Gastrocnemius medialis (tissue), 4 donors: ENCODE data around the gene NFRKB. TPM values are rescaled to one million over a fixed set of nuclear protein-coding genes. Genes with fewer than 3 reads are reported as not detected.

Experiments used
- ATAC-seq, 2 donors: fragments of 150-250 bp; one replicate each; pipeline ENCODE4 v1.9.1; 2016
- DNase-seq, 2 donors: peaks; one replicate each; pipeline ENCODE4 v3.0.0-alpha.2; 2019
- H3K27ac ChIP-seq, 4 donors: fragments of 200-600 bp; sonication (generic); 1 replicate in 1 of 4; 2 replicates in 3 of 4; pipeline ENCODE4 v1.5.1; 2016 to 2018; ENCODE audit warnings: mild to moderate bottlenecking in 2 of 4, moderate library complexity in 1 of 4
- H3K27me3 ChIP-seq, 3 donors: fragments of 200-600 bp; sonication (generic) in 2 of 3; 1 replicate in 1 of 3; 2 replicates in 2 of 3; pipeline versions ENCODE4 v1.5.1 to v1.6.0; 2016 to 2019; ENCODE audit warnings: mild to moderate bottlenecking in 1 of 3, moderate library complexity in 1 of 3
- H3K36me3 ChIP-seq, 2 donors: fragments of 200-600 bp; sonication (generic) in 1 of 2; one replicate each; pipeline ENCODE4 v1.5.1; 2017 to 2018
- H3K4me1 ChIP-seq, 2 donors: fragments of 200-600 bp; sonication (generic) in 1 of 2; one replicate each; pipeline ENCODE4 v1.5.1; 2016 to 2017; ENCODE audit warnings: mild to moderate bottlenecking in 2 of 2
- H3K4me3 ChIP-seq, 4 donors: fragments of 200-600 bp; sonication (generic) in 3 of 4; 1 replicate in 1 of 4; 2 replicates in 3 of 4; pipeline ENCODE4 v1.5.1; 2016 to 2019; ENCODE audit warnings: mild to moderate bottlenecking in 2 of 4
- H3K9me3 ChIP-seq, 3 donors: fragments of 200-600 bp; sonication (generic) in 2 of 3; 1 replicate in 1 of 3; 2 replicates in 2 of 3; pipeline ENCODE4 v1.5.1; 2016 to 2019
- POLR2A ChIP-seq, 2 donors: fragments of 450-650 bp; IDR thresholded peaks; one replicate each; pipeline ENCODE4 v1.6.1; 2017; ENCODE audit warnings: antibody characterized with exemption in 2 of 2, mild to moderate bottlenecking in 2 of 2, moderate library complexity in 2 of 2
- in situ Hi-C, 4 donors: fragments of 200-750 bp; cut with MboI; loops; one replicate each; pipeline versions ENCODE4 v1.15.0 to v1.8.0; 2017; ENCODE audit warnings: low sequenced_read_pairs in 4 of 4
- intact Hi-C: fragments of 100-400 bp; cut with DNase I; formaldehyde crosslinking; loops from one replicate; pipeline ENCODE4 v1.15.1; 2023; ENCODE audit warnings: low total_unique reads
- total RNA-seq, 4 donors: library from RNA; depleted of rRNA; stranded (reverse); fragments of >200 nt; gene quantifications; one replicate each; pipeline versions ENCODE4 v1.1.0 to v1.2.3, GENCODE V29; 2016
- TF ChIP-seq, protein P1 (sequence below), 5 experiments: fragments of 450-650 bp in 3 of 5; fragments of 200-600 bp in 2 of 5; sonication (generic) in 2 of 5; IDR thresholded peaks in 4 of 5; conservative IDR thresholded peaks in 1 of 5; 1 replicate in 4 of 5; 2 replicates in 1 of 5; pipeline ENCODE4 v1.5.1; 2016 to 2019; ENCODE audit warnings: antibody characterized with exemption in 5 of 5, mild to moderate bottlenecking in 3 of 5, moderate library complexity in 3 of 5

Gene NFRKB
- total RNA-seq, 4 donors from 2014 or later = 22.5 to 34.3 (median 23.4) TPM

DNA sequence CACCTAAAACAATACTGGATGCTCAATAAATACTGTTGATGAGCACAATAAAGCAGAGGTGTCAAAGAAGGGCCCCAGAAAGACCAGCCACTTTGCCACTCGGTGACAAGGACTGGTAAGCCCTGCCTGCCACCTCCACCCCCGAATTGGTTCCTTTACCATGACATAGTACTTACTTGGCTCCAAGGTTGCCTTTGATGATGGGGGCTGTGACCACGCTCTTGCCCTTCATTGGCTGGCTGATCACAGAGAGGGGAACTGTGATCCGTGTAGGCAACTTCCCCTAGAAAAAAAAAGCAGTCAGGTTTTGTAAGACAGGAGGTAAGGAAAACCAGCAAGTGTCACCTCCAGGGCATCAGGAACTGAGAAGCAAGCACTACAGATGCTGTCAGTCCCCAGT, 29.7 kb downstream of the NFRKB start:
- Histone ChIP-seq H3K27me3 (no peaks in the 10 kb centered on the region), H3K9me3 (no peaks in the 10 kb centered on the region), H3K4me3 (no peak overlapping the region), H3K4me1 (no peaks in the 10 kb centered on the region), H3K36me3 (peaks cover 0 to 81% of the 10 kb centered on the region in 2 donors), H3K27ac (no peak overlapping the region)
- DNase-seq (no peak), ATAC-seq (no peak)
- intact Hi-C loops (no loop called here), in situ Hi-C loops (no loop called here)
- no peak for TF ChIP-seq POLR2A (IDR thresholded peaks at IDR 0.05)
- TF ChIP-seq, protein P1, sequence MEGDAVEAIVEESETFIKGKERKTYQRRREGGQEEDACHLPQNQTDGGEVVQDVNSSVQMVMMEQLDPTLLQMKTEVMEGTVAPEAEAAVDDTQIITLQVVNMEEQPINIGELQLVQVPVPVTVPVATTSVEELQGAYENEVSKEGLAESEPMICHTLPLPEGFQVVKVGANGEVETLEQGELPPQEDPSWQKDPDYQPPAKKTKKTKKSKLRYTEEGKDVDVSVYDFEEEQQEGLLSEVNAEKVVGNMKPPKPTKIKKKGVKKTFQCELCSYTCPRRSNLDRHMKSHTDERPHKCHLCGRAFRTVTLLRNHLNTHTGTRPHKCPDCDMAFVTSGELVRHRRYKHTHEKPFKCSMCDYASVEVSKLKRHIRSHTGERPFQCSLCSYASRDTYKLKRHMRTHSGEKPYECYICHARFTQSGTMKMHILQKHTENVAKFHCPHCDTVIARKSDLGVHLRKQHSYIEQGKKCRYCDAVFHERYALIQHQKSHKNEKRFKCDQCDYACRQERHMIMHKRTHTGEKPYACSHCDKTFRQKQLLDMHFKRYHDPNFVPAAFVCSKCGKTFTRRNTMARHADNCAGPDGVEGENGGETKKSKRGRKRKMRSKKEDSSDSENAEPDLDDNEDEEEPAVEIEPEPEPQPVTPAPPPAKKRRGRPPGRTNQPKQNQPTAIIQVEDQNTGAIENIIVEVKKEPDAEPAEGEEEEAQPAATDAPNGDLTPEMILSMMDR (IDR thresholded peaks at IDR 0.05 in 4 of 5, conservative IDR thresholded peaks at IDR 0.05 in 1 of 5) = no peak

DNA sequence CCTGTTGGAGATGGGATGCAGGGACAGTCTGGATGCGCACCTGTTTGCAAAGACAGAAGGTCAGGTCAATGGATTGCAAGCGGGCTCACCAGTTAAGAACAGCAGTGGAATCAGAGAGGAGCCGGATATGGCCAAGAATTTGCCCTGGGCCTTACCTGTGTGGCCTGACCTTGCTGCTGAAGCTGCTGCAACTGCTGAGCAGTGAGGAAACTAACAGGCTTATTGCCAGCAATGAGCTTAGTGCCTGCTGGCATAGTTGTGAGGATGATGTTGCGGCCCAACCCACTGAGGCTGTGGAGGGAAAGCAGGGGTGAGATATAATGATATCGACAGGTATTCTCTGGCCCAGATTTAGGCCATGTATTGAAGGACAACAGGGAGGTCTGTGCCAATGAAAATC, 30.6 kb downstream of the NFRKB start:
- Histone ChIP-seq H3K36me3 (peaks cover 0 to 81% of the 10 kb centered on the region in 2 donors), H3K27ac (no peak overlapping the region), H3K4me3 (no peak overlapping the region), H3K4me1 (no peaks in the 10 kb centered on the region), H3K9me3 (no peaks in the 10 kb centered on the region), H3K27me3 (no peaks in the 10 kb centered on the region)
- no peak for TF ChIP-seq POLR2A (IDR thresholded peaks at IDR 0.05)
- TF ChIP-seq, protein P1 (IDR thresholded peaks at IDR 0.05 in 4 of 5, conservative IDR thresholded peaks at IDR 0.05 in 1 of 5) = no peak
- in situ Hi-C loops (no loop called here), intact Hi-C loops (no loop called here)
- no peak for DNase-seq
- ATAC-seq = no peak

DNA sequence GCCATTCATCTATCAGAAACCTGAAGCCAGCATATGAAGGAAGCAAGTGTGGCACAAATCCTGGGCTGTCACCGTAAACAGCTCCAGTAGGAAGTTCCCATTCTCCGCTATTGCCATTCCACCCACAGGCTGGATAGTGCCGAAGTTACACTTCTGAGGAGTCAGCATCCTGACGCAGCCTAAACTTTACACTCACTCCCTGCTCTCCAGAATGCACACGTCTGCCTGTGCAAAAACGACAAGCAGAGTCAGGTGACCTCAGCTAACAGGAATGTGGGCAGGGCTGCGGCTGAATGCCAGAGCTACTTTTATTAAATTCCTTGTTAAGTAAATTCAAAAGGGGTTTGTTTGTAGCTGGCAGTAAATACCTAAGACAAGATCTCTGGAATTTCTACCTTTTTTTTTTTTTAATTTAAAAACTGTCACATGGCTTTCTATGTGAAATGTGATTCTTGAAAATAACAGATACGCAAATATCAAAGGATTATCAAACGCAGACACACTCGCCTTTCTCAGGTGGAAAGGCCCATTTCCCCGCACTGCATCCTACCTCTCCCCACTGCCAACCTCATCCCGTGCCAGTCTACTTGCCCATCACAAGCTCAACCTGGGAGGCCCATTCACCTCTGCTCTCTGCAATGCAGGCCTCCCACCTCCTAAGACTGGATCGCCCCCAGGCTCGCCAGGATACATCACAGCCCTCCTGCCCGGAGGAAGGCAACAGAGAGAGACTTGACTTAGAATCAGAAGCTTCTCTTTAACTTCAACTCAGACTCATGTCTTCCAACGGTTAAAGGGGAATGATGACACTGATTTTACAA, 33.5 kb downstream of the NFRKB start:
- no peak overlapping the region for H3K27ac ChIP-seq
- no peak overlapping the region for H3K4me3 ChIP-seq
- in situ Hi-C loops (no loop called here), intact Hi-C loops (no loop called here)
- no peaks in the 10 kb centered on the region for H3K4me1 ChIP-seq
- DNase-seq = no peak
- H3K36me3 ChIP-seq = peaks cover 0 to 72% of the 10 kb centered on the region in 2 donors
- peak in 1 of 2 donors; percentile 65 for ATAC-seq
- no peaks in the 10 kb centered on the region for H3K9me3 ChIP-seq
- H3K27me3 ChIP-seq = no peaks in the 10 kb centered on the region
- no peak for TF ChIP-seq POLR2A (IDR thresholded peaks at IDR 0.05)
- TF ChIP-seq, protein P1 (IDR thresholded peaks at IDR 0.05 in 4 of 5, conservative IDR thresholded peaks at IDR 0.05 in 1 of 5) = no peak

GRCh38 chr11:129856036-129856435, 39.3 kb downstream of the NFRKB start:
- H3K36me3 ChIP-seq = peaks cover 0 to 29% of the 10 kb centered on the region in 2 donors
- H3K4me1 ChIP-seq = no peaks in the 10 kb centered on the region
- no peaks in the 10 kb centered on the region for H3K9me3 ChIP-seq
- no peaks in the 10 kb centered on the region for H3K27me3 ChIP-seq
- H3K27ac ChIP-seq = no peak overlapping the region
- no peak for DNase-seq
- intact Hi-C loops = no loop called here
- in situ Hi-C loops = no loop called here
- H3K4me3 ChIP-seq = no peak overlapping the region
- TF ChIP-seq, protein P1 (IDR thresholded peaks at IDR 0.05 in 4 of 5, conservative IDR thresholded peaks at IDR 0.05 in 1 of 5) = no peak
- no peak for TF ChIP-seq POLR2A (IDR thresholded peaks at IDR 0.05)
- ATAC-seq = no peak
